HepG2 (cell line): ENCODE results near the gene RNF182. TPM values are rescaled to one million over a fixed set of nuclear protein-coding genes. Genes with fewer than 3 reads are reported as not detected.
A peak's percentile ranks its signal among the peaks of the same experiment; 100 is the strongest.

Experiments
- ATAC-seq: fragments of 200-7000 bp; cut with Tn5 transposase; 3 replicates; pipeline ENCODE4 v1.9.1; 2020; ENCODE audit warnings: mild to moderate bottlenecking, moderate library complexity
- BruUV-seq: library from RNA; stranded (reverse); fragments of 400-500 nt; replicated peaks from 2 replicates; lab custom pipeline; 2021; lab: Mats Ljungman, UMichigan
- CTCF ChIA-PET: fragments of 300-600 bp; formaldehyde crosslinking; extraction: SDS; loops from one replicate; lab custom pipeline; 2021; ENCODE audit warnings: low total read pairs, inconsistent platforms, low intra/inter-chr PET ratio; lab: Yijun Ruan, JAX
- POLR2A ChIA-PET: fragments of 350-600 bp; sonication (Branson Sonifier 250); formaldehyde crosslinking; loops from one replicate; lab custom pipeline; 2020; ENCODE audit warnings: antibody characterized with exemption, inconsistent platforms; lab: Yijun Ruan, JAX
- DNase-seq: peaks from one replicate; pipeline ENCODE4 v3.0.0-alpha.2; 2015; ENCODE audit warnings: low spot score
- FAIRE-seq: peaks from 3 replicates; lab custom pipeline; 2011; peaks lifted over from hg19 to GRCh38; lab: Jason Lieb, UNC
- H2AFZ ChIP-seq: one replicate; pipeline ENCODE4 v1.6.1; 2011; ENCODE audit warnings: low read length, inconsistent platforms
- H3K27ac ChIP-seq: fragments of 300-600 bp; 3 replicates; pipeline ENCODE4 v1.8.0; 2011; ENCODE audit warnings: mixed run types, mild to moderate bottlenecking, mixed read lengths, low read length, inconsistent platforms; ENCODE audit not compliant: insufficient read depth; ENCODE audit errors: extremely low read length
- H3K27me3 ChIP-seq, 2 experiments: fragments of 200-600 bp in 1 of 2; 2 replicates in 1 of 2; 3 replicates in 1 of 2; pipeline versions ENCODE4 v1.6.0 to v1.8.0; 2011; ENCODE audit warnings: low read length in 2 of 2, mild to moderate bottlenecking in 2 of 2, moderate library complexity in 2 of 2, inconsistent platforms in 1 of 2; ENCODE audit not compliant: insufficient read depth in 2 of 2, control insufficient read depth in 1 of 2
- H3K36me3 ChIP-seq, 2 experiments: fragments of 200-600 bp in 1 of 2; replicated peaks in 1 of 2; 2 replicates in 1 of 2; 3 replicates in 1 of 2; pipeline versions ENCODE4 v1.5.1 to v1.8.0; 2011; ENCODE audit warnings: low read length in 2 of 2, inconsistent platforms in 1 of 2; ENCODE audit not compliant: insufficient read depth in 2 of 2, control insufficient read depth in 1 of 2
- H3K4me1 ChIP-seq: 2 replicates; pipeline ENCODE4 v1.5.1; 2012; ENCODE audit warnings: low read length, inconsistent platforms; ENCODE audit not compliant: insufficient read depth
- H3K4me2 ChIP-seq: 2 replicates; pipeline ENCODE4 v1.6.0; 2011; ENCODE audit warnings: low read depth, low read length, inconsistent platforms
- H3K4me3 ChIP-seq, 3 experiments: fragments of 200-600 bp in 1 of 3; sonication (generic), shearing (Covaris generic) in 1 of 3; replicated peaks in 1 of 3; 2 replicates each; pipeline ENCODE4 v1.5.1; 2011 to 2016; ENCODE audit warnings: low read length in 3 of 3, inconsistent platforms in 2 of 3, low read depth in 2 of 3, mild to moderate bottlenecking in 2 of 3, control low read depth in 1 of 3, mixed read lengths in 1 of 3; ENCODE audit not compliant: insufficient read depth in 1 of 3
- H3K79me2 ChIP-seq: one replicate; pipeline ENCODE4 v1.6.1; 2011; ENCODE audit warnings: low read length, inconsistent platforms; ENCODE audit not compliant: insufficient read depth
- H3K9ac ChIP-seq: 2 replicates; pipeline ENCODE4 v1.6.0; 2011; ENCODE audit warnings: mild to moderate bottlenecking, low read depth, low read length, inconsistent platforms; ENCODE audit not compliant: insufficient read depth
- H3K9me3 ChIP-seq: 2 replicates; pipeline ENCODE4 v1.5.1; 2012; ENCODE audit warnings: mild to moderate bottlenecking, low read length
- H4K20me1 ChIP-seq: 2 replicates; pipeline ENCODE4 v1.6.0; 2011; ENCODE audit warnings: inconsistent platforms, mild to moderate bottlenecking, low read length, moderate library complexity; ENCODE audit not compliant: insufficient read depth
- ATAD3A ChIP-seq: sonication (generic); formaldehyde crosslinking; IDR thresholded peaks from 2 replicates; pipeline ENCODE4 v1.4.0; 2020; ENCODE audit warnings: missing genetic modification reagents
- CEBPB ChIP-seq: IDR thresholded peaks from 2 replicates; pipeline ENCODE4 v1.6.1; 2011; ENCODE audit warnings: low read depth, low read length, improper control_type of control experiment, borderline replicate concordance
- MNT ChIP-seq: fragments of 450-650 bp; IDR thresholded peaks from 2 replicates; pipeline ENCODE4 v1.6.1; 2016
- NCOA2 ChIP-seq: sonication (generic); formaldehyde crosslinking; IDR thresholded peaks from 2 replicates; pipeline ENCODE4 v1.8.0; 2022; ENCODE audit warnings: inconsistent platforms
- NR2F6 ChIP-seq, 2 experiments: IDR thresholded peaks; 2 replicates each; pipeline ENCODE4 v1.6.1; 2016; ENCODE audit warnings: antibody characterized with exemption in 1 of 2, mild to moderate bottlenecking in 1 of 2
- ZNF432 ChIP-seq: sonication (generic); formaldehyde crosslinking; IDR thresholded peaks from 2 replicates; pipeline ENCODE4 v1.5.0; 2020; ENCODE audit warnings: missing genetic modification reagents, mild to moderate bottlenecking, borderline replicate concordance
- ZNF557 ChIP-seq: sonication (generic); formaldehyde crosslinking; IDR thresholded peaks from 2 replicates; pipeline ENCODE4 v1.4.0; 2020; ENCODE audit warnings: missing genetic modification reagents
- WGBS: methylation state at CpG from one replicate; pipeline ENCODE4 v1.1.6; 2017; ENCODE audit warnings: low lambda C conversion rate; 5-methylcytosine and 5-hydroxymethylcytosine counted together
- in situ Hi-C: cut with HindIII; loops from 2 replicates; pipeline ENCODE4 v1.10.0; 2017; ENCODE audit warnings: low pct_unique_long_range_greater_than_20kb; ENCODE audit not compliant: extremely low pct_ligation_motif_present
- intact Hi-C: fragments of 100-400 bp; cut with micrococcal nuclease; formaldehyde crosslinking; loops from one replicate; pipeline ENCODE4 v1.10.0; 2022; ENCODE audit not compliant: unreplicated experiment
- polyA plus RNA-seq, 8 experiments: library from polyadenylated mRNA; depleted of rRNA in 3 of 8; stranded (reverse) in 7 of 8; unstranded in 1 of 8; fragments of >200 nt; fragmentation: Illumina TruSeq in 4 of 8; extraction: Trizol in 4 of 8; gene quantifications; 2 replicates each; pipeline versions ENCODE4 v1.2.1 to v1.2.3, GENCODE V29; 2011 to 2016; ENCODE audit warnings: low read depth in 4 of 8, missing spikeins in 1 of 8, mixed read lengths in 1 of 8; ENCODE audit not compliant: insufficient read depth in 1 of 8
- total RNA-seq, 5 experiments: library from RNA; depleted of rRNA; stranded (reverse); fragments of >200 nt; fragmentation: Illumina TruSeq; extraction: Trizol; gene quantifications; 2 replicates each; pipeline ENCODE4 v1.2.3, GENCODE V29; 2016; ENCODE audit warnings: low read depth in 1 of 5

Gene RNF182
- total and polyA plus RNA-seq, 2 of the 13 experiments (the other 11 are each of a cell fraction or from before 2014, with no cell fraction given), result not detected

GRCh38 chr6:14004258-14004657 lies 79.5 kb downstream of the RNF182 start:
- intact Hi-C loops, result loop anchor here (2.0 kb wide), 1 partner anchor 209 kb away; no protein-coding TSS in a partner anchor
- FAIRE-seq (no peak), ATAC-seq (no peak)
- 7% methylated on average over 9 of the region's 9 CpGs for WGBS
- Histone ChIP-seq H3K36me3 (no peaks in the 10 kb centered on the region), H3K4me1 (no peaks in the 10 kb centered on the region)
- no peak for TF ChIP-seq NCOA2 (CRISPR knock-in tag)
- TF ChIP-seq ZNF432 (CRISPR knock-in tag), result no peak
- peak; percentile 33; the same call in 1 of the 2 replicates for TF ChIP-seq MNT
- TF ChIP-seq, all 625 proteins: peak for 1
- peaks cover 0 to 29% of the 10 kb centered on the region in 2 experiments; a peak in 3 of 5 replicates for H3K27me3 ChIP-seq
- H4K20me1 ChIP-seq, result no peaks in the 10 kb centered on the region
- BruUV-seq, result no TSS peak
- no peak overlapping the region for H3K27ac ChIP-seq
- H3K9me3 ChIP-seq, result no peaks in the 10 kb centered on the region
- CTCF ChIA-PET, result no interaction called here
- no peak for DNase-seq
- POLR2A ChIA-PET, result no interaction called here
- H3K79me2 ChIP-seq, result no peaks in the 10 kb centered on the region
- in situ Hi-C loops, result no loop called here
- no peak overlapping the region for H2AFZ ChIP-seq
- no peak overlapping the region for H3K4me2 ChIP-seq
- H3K4me3 ChIP-seq, result no peak overlapping the region
- no peak overlapping the region for H3K9ac ChIP-seq

GRCh38 chr6:14008809-14009208 lies 84.1 kb downstream of the RNF182 start:
- Histone ChIP-seq H3K9me3 (no peaks in the 10 kb centered on the region), H3K4me3 (no peak overlapping the region), H2AFZ (no peak overlapping the region), H4K20me1 (no peaks in the 10 kb centered on the region), H3K79me2 (no peaks in the 10 kb centered on the region), H3K4me1 (no peaks in the 10 kb centered on the region), H3K27ac (no peak overlapping the region), H3K9ac (no peak overlapping the region), H3K4me2 (no peak overlapping the region), H3K36me3 (no peaks in the 10 kb centered on the region), H3K27me3 (peaks cover 0 to 31% of the 10 kb centered on the region in 2 experiments; a peak in 3 of 5 replicates)
- in situ Hi-C loops (no loop called here), intact Hi-C loops (no loop called here)
- POLR2A ChIA-PET, result no interaction called here
- TF ChIP-seq ZNF557 (CRISPR knock-in tag) (no peak), NR2F6 (IDR thresholded peaks at IDR 0.05) (no peak), NR2F6 (CRISPR knock-in tag; IDR thresholded peaks at IDR 0.05) (no peak), MNT (peak; percentile 38; the same call in 1 of the 2 replicates), CEBPB (peak; percentile 74), ATAD3A (CRISPR knock-in tag) (no peak)
- DNase-seq (no peak), FAIRE-seq (no peak), ATAC-seq (no peak)
- WGBS, result 2% methylated on average over 5 of the region's 5 CpGs
- no TSS peak for BruUV-seq
- CTCF ChIA-PET, result no interaction called here
